GF-D8 (cell line): ENCODE data around the gene ABCB10.
"Not testable (repeated sequence)": the region's sequence is repeated elsewhere in the genome, so short reads cannot be mapped to it uniquely, and the experiment has no call there.

Experiments
- DNase-seq: peaks from one replicate; lab custom pipeline; 2025; lab: John Stamatoyannopoulos, UW

The ABCB10 gene

DNA sequence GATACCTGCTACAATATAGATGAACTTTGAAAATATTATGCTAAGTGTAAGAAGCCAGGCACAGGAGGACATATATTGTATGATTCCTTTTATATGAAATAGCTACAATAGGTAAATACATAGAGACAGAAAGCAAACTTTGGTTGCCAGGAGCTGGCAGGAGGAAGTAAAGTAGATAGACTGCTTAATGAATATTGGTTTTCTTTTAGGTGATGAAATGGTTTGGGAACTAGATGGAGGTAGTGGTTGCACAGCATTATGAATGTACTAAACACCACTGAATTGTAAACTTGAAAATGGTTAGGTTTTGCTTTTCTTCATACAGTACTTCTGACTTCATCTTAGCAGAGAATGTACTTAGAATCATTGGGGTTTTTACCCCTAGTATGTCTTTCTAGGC is 21.5 kb downstream of the ABCB10 start:
- peak; percentile 39 for DNase-seq

DNA sequence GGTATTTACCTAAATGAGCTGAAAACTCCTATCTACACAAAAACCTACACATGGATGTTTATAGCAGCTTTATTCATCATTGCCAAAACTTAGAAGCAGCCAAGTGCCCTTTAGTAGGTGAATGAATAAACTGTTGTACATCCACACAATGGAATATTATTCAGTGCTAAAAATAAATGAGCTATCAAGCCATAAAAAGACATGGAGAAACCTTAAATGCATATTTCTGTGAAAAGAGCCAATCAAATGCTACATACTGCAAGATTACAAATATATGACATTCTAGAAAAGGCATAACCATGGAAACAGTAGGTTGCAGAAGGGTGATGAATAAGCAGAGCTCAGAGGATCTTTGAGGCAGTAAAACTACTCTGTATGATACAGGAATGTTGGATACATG is 23.3 kb downstream of the ABCB10 start:
- DNase-seq = no peak

DNA sequence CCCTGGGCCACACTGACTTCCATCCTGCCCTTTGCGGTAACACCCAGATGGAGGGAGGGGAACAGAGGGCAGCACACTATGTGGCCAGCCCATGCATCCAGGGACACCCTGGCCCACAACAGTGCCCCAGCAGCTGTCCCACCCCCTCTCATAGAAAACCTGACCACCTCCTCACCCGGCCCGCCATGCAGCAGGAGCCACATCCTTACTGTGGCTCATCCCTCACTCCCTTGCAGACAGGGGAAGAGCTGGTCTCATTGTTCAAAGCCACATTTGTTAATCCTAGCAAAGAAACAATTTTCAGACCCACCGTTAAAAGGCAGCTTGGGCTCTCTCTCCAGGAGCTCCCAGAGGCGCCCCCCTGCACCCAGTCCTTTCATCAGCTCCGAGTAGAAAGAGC is 27.2 kb downstream of the ABCB10 start:
- no peak for DNase-seq

DNA sequence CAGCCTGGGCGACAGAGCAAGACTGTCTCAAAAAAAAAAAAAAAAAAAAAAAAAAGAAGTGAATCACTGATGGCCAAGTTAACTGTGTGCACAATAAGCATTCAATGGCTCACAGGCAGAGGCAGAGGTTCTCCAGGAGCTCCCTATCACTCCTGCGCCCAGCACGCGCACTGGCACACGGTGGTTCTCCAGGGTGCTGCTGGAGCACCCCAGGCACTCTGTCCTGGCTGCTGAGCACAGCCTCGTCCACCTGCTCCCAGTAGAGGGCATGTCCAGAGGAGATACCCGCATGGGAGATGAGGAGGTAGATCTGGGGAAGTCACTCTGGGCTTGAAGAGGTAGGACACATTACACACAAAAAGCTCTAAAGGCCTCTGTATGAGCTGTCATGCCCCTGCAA is 28.9 kb downstream of the ABCB10 start:
- DNase-seq = no peak

DNA sequence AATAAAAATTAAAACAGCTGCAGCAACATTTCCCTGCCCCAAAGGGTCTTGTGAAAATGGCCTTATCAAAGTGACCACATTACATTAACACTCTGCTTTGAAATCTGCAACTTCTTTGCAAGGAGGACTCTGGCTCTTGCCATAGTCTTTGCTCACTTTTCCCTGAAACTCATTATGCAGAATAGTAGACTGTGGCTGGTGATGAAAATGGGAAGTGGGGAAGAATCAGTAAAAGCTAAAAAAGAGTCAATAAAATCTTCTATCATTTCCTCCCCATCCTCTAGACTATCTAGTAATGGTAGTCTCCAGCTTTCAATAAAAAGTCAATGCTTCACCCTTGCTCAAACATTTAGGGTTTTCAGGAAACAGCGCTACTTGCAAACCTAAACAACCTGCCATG is 31.8 kb downstream of the ABCB10 start:
- DNase-seq = no peak

DNA sequence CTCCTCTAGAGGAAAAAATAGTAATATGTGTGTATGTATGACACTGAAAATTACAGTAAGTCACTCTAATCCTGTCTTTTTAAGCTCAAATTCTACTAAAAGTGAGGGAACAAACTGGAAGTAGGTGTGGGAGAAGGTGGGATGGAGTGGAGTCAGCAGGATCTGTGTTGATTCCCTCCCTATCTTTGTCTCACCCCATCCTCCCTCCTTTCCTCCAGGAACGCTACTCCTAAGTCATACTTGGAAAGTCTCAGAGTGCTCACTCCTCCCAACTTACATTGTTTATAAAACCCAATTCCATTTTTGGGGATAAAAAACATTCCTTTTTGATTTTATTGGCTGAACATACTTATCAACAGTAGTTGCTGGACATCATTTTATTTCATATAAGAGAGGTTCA is 35.5 kb downstream of the ABCB10 start:
- no peak for DNase-seq

DNA sequence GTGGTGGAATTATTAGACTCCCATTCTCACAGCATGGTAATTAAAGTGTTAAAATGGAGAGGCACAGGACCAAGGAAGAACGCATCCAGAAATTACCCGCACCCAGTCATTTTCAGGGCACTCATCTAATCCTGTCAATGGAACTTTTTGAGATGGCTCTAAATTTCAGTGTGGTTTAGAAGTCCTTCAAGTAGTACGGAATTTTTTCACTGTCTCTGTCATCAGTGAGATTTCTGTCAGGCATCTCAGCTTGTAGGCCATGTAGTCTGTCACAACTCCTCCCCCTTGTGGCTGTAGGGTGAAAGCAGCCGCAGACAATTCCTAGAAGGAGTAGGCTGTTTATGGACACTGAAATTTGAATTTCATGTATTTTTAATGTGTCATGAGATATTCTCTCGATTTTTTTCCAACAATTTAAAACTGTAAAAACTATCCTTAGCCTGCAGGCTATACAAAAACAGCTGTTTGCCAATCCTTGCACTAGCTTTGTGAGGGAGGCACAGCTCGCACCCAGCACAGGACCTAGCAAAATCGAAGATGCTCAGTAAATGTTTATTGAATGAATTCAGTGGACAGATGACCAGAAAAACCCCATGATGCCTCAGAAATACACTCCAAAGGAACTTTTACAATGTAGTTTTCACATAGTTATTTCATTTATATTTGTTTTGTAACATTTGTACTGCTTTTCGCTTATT is 43.8 kb downstream of the ABCB10 start:
- peak; percentile 24 for DNase-seq

DNA sequence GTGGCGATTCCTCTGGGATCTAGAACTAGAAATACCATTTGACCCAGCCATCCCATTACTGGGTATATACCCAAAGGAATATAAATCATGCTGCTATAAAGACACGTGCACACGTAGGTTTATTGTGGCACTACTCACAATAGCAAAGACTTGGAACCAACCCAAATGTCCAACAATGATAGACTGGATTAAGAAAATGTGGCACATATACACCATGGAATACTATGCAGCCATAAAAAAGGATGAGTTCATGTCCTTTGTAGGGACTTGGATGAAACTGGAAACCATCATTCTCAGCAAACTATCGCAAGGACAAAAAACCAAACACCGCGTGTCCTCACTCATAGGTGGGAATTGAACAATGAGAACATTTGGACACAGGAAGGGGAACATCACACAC is 46.9 kb downstream of the ABCB10 start:
- not testable (repeated sequence) for DNase-seq

DNA sequence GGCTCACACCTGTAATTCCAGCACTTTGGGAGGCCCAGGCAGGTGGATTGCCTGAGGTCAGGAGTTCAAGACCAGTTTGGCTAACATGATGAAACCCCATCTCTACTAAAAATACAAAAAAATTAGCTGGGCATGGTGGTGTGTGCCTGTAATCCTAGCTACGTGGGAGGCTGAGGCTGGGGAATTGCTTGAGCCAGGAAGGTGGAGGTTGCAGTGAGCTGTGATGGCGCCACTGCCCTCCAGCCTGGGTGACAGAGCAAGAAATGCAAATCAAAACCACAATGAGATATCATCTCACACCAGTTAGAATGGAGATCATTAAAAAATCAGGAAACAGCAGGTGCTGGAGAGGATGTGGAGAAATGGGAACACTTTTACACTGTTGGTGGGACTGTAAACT is 47.3 kb downstream of the ABCB10 start:
- DNase-seq = peak; percentile 44

DNA sequence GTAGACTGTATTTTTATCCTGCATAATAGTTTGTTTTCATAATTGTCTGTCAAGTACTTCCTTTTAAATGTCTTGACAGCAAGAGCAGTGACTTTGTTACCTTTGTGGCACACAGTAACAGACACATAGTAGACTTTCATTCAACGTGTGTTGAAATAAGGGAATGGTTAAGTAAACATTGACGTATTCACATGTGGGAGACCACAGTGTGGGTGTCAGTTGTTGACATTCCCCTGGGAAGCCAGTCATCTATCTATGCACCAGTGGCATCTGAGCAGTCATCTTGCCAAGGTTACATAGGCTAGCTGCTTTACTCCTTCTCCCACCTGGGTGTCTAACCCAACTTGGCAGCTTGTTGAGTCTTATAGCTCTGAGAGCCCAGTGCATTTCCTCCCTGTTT is 48.9 kb downstream of the ABCB10 start:
- DNase-seq = peak; percentile 18

DNA sequence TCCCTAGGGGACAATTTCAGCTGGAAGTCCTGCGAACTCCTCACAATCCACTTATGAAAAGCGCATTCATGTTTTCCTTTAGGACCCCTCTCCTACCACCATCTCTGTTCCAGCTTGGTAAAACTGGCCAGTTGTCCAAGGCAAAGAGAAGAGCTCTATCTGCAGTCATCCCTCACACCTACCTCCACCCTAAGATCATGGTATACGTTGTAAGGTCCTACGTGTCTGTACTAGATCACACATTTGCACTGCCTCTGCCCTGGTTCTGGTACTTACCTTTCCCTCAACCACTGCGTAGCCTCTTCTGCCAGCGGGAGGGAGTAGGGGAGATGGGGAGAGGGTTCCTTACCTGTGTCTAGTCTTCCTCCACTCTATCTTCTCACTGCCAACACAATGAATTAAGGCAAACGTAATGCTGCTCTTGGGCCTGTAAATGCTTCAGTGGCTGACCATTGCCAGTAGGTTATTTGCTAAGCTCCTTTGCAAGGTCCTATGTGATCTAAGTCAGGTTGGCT is 49.6 kb downstream of the ABCB10 start:
- no peak for DNase-seq

DNA sequence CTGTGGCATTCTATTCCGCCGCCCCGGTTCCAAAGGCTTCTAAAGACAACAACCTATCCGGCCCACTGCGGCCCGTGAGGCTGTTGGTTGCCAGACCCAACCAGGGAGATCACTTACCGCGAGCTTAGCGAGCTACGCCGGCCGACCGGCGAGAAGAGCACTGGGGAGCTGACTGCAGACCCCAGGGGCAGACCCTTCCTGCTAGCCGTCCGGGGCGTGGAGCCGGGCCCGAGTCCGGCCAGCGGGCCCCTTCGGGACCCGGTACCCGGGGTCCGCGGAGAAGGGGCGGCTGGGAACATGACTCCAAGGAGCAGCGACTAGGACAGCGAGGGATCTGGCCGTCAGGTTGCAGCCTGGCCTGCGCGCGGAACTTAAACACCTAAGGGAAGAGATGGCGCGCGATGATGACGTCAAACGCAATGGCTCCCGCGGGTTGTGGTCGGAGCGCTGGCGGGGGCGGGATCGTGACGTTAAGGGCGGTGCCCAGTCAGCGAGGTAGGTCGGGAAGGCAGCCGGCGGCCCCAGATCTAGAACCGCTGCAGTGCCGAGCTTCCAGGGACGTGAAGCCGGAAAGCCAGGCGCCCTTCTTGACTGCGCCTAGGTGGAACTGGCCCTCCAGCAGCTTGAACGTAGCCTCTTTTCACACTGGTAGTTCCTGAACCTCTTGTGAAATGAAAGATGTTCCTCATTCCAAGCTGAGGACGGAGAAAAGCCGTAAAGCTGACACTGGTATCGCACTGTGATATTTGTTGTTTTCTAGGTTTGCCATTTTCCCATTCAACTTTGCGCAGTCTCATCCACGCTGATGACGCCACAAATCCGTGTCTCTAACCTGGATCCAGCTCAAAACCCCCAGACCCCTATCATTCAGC is 50.3 kb downstream of the ABCB10 start, which contains the start of gene NUP133:
TSS of gene NUP133 (minus strand) at position 391 of the 872 bp plus-strand sequence. CDS start at position 299, 92 bp downstream.
- peak; percentile 88 for DNase-seq

DNA sequence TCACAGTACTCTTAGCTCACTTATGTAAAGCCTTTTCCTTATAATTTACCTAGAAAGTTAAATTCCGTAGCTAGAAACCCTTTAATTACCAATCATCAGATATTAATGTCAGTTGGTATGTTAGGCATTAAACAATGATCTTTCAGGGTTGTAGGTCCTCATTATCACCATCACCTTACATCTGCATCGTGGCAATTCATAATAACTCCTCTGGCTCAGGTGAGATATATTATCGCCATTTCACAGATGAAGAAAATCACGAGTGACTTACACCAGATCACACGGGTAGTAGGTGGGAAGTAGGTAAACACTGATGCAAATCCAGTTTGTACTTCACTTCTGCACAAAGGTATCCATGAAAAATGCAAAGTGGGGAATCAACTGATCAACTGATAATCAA is 51.0 kb downstream of the ABCB10 start:
- DNase-seq = no peak

DNA sequence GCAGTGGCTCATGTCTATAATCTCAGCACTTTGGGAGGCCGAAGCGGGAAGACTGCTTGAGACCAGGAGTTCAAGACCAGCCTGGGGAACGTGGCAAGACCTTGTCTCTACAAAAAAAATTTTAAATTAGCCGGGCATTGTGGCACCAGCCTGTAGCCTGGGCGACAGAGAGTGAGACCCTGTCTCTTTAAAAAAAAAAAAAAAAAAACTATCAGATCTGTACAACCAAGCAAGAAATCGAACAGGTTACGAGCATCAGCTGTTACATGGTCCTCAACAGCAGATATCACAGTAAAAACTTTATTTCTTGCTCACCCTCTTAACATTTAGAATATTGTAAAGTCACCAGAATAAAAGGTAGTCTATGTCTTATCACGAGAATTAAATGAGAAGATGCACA is 51.9 kb downstream of the ABCB10 start:
- no peak for DNase-seq

DNA sequence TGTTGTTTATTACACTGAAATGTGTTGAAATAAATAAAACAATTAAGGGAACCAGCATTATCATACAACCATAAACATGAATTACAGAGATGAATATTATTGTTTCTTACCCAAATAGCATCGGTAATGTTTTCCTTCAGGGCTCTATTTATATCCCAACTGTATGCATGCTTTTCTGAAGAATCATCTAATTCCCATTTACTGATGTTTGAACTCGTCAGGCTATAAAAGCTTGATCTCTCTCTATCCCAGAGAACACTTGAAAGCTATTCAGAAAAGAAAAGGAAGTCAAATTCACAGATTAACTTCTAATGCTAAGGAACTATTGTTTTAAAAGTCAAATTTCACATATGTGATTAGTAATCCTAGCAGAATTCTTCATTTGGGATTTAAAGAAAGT is 62.7 kb downstream of the ABCB10 start:
- DNase-seq = no peak

DNA sequence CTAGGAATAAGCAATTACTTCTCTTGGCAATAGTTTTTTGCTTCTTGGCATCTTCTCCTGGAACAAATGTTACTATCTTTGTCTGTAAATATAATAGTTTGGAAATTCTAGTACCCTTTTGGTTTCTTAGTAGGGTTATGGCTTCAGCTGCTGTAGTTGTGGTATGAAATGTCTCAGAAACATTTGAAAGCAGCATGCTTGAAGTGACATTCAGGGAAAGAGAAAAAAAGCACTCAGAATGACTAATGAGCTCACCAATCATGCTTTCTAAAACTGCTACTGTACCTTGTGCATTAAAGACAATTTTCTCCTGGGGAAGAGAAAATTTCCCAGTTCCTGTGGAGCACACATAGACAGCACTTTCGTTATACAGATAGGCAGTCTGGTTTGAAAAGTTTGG is 71.3 kb downstream of the ABCB10 start:
- no peak for DNase-seq

DNA sequence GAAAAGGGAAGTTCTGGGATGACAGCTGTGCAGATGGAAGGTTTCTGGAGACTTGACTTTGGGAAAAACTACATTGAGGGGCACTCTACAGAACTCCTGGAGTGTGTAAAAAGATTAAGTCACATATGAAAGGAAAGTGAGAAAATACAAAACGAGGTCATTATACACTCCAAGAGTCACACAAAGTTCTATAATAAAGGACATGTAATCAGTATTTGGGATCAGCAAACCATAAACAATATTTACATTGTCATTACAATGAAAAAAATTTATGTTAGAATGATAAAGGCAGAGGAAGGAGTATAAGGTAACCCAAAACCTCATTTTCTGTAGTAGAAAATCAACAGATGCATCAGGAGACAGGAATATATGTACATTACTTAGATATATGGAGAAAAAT is 73.2 kb downstream of the ABCB10 start:
- DNase-seq = no peak

DNA sequence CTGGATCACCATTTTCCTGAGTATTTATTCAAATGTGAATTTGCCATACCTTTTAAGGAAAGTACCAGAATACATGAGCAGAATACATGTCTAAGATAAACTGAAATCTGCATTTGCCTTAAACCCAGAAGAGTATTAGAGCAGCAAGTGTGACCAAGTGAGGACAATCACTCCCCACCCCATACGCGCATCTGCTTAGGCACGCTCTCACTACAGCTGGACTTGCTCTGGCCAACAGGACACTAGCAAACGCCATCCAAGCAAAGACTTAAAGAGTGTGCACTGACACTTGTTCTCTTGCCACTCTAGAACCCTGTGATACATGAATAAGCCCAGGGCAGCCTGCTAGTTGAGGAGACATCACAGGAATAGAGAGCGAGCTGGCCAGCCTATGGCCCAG is 76.0 kb downstream of the ABCB10 start:
- DNase-seq = no peak

DNA sequence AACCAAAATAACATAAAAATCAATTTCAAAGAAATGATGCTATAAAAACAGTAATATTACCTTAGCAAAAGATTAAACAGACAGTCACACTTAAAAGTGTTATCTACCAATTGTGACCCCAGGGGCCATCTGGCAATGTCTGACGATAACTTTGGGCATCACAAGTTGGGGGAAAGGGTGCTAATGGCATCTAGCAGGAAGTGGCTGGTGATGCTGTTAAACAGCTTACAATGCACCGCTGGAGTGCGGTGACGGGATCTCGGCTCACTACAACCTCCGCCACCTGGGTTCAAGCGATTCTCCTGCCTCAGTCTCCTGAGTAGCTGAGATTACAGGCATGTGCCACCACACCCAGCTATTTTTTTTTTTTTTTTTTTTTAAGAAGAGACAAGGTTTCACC is 78.0 kb downstream of the ABCB10 start:
- DNase-seq = no peak

DNA sequence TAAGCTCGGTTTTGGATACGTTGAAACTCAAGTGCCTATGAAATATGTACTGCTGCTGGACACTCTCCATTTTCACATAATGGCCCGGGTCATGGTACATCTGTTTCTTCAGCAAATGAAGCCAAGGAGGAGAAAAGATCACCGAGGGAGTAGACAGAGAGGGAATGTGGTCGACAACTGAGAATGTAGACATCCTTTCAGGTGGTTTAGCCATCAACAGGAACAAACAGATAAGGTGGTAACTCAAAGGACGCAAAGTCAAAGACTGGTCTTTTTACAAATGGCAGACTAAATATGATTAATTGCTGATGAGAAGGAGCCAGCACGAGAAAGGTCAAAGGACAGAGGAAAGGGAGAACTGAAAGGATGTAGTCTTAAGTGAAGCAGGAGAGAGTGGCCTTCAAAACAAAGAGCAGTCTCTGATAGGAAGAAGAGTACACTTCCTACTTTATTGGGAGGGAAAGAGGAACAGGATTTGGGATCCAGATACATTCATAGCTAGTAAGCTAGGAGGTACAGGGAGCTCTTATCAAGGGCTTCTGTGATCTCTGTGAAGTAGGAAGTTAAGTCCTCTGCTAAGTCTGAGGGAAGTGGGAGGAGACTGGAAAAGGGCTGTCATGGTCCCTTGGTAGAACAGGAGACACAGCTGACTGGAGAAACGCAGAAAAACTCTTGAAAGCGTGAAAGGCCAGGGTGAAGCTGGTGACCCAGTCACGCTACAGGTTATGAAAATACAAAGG is 78.7 kb downstream of the ABCB10 start:
- DNase-seq = no peak

DNA sequence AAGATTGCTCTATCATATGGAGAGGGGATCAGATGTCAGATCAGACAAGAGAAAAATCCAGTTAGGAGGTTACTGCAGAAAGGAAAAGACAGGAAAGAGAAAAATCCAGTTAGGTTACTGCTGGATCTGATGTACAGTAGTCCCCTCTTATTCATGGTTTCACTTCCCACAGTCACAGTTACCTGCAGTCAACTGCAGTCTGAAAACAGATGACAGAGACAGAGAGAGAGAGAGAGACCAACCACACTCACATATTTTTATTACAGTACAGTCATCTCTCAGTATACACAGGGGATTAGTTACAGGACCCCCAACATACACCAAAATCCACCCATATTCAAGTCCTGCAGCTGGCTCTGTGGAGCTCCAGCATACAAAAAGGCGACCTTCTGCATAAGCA is 79.7 kb downstream of the ABCB10 start:
- no peak for DNase-seq

DNA sequence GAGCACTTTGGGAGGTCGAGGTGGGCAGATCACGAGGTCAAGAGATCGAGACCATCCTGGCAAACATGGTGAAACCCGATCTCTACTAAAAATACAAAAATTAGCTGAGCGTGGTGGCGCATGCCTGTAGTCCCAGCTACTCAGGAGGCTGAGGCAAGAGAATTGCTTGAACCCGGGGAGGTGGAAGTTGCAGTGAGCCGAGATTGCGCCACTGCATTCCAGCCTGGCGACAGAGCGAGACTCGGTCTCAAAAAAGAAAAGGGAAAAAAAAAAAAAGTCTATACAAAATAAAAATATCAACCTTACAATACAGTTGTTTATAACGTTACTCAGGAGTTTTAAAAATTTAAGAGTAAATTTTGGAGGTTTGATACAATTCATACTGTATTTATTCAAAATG is 82.6 kb downstream of the ABCB10 start:
- not testable (repeated sequence) for DNase-seq

DNA sequence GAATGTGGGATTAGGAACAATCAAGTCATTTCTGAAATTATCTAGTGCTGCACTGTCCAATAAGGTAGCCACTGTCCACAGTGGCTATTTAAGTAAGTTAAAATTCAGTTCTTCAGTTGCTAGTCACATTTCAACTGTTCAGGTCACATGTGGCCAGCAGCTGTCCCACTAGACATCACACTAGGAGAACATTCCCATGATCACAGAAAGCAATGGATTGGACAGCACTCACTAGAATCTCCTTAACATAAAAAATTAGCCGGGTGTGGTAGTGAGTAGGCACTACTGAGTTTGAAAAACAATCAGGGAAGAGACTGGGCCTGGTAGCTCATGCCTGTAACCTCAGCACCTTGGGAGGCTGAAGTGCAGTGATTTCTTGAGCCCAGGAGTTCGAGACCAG is 84.0 kb downstream of the ABCB10 start:
- no peak for DNase-seq
